ENCODE measurements around the gene PPIP5K1. TPM values are rescaled to one million over a fixed set of nuclear protein-coding genes. Genes with fewer than 3 reads are reported as not detected.

PPIP5K1 gene
- total RNA-seq, 2 donors from 2014 or later = 19.0 to 58.4 TPM

DNA sequence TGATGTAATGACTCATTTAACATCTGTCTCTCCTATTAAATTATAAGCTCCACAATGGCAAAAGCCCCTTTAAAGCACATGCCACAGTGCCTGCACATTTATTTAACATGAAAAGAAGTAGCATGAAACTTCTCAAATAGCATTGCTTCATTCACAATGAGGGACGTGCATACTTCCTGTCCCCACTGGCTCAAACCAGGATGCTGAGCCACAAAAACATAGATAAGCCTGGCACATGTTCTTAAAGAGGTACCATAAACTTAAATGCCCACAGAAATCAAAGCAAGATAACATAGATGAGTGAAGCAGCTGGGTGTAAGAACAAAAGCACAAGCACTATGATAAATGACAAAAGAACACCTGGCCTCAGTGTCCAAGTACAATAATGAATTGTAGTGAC, 100.8 kb downstream of the PPIP5K1 start:
- Histone ChIP-seq H3K4me3 (no peak overlapping the region), H3K27me3 (replicated peaks; ENCODE audit: insufficient read depth) (no peaks in the 10 kb centered on the region), H3K27ac (no peak overlapping the region), H3K4me1 (replicated peaks) (no peaks in the 10 kb centered on the region), H3K9me3 (no peaks in the 10 kb centered on the region), H3K36me3 (no peaks in the 10 kb centered on the region)
- intact Hi-C loops (cut with DNase I) = no loop called here
- TF ChIP-seq POLR2AphosphoS5 (IDR thresholded peaks at IDR 0.05) (no peak), POLR2A (IDR thresholded peaks at IDR 0.05) (no peak)
- TF ChIP-seq, protein P1, sequence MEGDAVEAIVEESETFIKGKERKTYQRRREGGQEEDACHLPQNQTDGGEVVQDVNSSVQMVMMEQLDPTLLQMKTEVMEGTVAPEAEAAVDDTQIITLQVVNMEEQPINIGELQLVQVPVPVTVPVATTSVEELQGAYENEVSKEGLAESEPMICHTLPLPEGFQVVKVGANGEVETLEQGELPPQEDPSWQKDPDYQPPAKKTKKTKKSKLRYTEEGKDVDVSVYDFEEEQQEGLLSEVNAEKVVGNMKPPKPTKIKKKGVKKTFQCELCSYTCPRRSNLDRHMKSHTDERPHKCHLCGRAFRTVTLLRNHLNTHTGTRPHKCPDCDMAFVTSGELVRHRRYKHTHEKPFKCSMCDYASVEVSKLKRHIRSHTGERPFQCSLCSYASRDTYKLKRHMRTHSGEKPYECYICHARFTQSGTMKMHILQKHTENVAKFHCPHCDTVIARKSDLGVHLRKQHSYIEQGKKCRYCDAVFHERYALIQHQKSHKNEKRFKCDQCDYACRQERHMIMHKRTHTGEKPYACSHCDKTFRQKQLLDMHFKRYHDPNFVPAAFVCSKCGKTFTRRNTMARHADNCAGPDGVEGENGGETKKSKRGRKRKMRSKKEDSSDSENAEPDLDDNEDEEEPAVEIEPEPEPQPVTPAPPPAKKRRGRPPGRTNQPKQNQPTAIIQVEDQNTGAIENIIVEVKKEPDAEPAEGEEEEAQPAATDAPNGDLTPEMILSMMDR (IDR thresholded peaks at IDR 0.05) = no peak
- WGBS = 9% methylated on average over 1 of the region's 1 CpG
- no peak for DNase-seq (ENCODE audit: low spot score)

DNA sequence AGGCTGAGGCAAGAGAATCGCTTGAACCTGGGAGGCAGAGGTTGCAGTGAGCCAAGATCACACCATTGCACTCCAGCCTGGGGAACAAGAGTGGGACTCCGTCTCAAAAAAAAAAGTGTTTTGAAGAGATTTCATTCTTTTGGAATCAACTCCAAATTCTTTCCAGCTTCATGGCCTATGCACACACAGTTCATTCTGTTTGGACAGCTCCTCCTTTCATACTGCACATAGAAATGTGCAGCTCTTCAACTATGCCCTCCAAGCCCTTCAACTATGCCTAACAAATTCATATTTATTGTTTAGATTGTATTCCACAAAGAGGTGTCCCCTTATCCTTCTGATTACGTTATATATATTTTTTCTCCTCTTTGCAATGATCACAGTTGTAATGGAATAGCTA, 101.2 kb downstream of the PPIP5K1 start:
- Histone ChIP-seq H3K9me3 (no peaks in the 10 kb centered on the region), H3K4me3 (no peak overlapping the region), H3K36me3 (no peaks in the 10 kb centered on the region), H3K27me3 (replicated peaks; ENCODE audit: insufficient read depth) (no peaks in the 10 kb centered on the region), H3K27ac (no peak overlapping the region), H3K4me1 (replicated peaks) (no peaks in the 10 kb centered on the region)
- TF ChIP-seq, protein P1 (IDR thresholded peaks at IDR 0.05) = no peak
- TF ChIP-seq POLR2AphosphoS5 (IDR thresholded peaks at IDR 0.05) (no peak), POLR2A (IDR thresholded peaks at IDR 0.05) (no peak)
- intact Hi-C loops (cut with DNase I) = no loop called here
- DNase-seq (ENCODE audit: low spot score) = no peak
- 91% methylated on average over 3 of the region's 3 CpGs for WGBS

DNA sequence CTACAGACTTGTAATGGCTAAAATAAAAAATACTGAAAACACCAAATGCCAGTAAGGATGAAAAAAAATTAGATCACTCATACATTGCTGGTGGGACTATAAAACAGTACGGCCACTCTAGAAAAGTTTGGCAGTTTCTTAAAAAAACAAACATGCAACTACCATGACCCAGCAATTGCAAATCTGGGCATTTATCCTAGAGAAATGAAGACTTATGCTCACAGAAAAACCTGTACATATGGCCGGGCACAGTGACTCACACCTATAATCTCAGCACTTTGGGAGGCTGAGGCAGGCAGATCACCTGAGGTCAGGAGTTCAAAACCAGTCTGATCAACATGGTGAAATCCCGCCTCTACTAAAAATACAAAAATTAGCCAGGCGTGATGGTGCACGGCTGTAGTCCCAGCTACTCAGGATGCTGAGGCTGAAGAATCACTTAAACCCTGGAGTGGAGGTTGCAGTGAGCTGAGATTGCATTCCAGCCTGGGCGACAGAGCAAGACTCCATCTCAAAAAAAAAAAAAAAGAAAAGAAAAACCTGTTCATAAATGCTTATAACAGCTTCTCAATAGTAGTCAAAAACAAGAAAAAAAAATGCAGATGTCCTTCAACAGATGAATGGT, 102.6 kb downstream of the PPIP5K1 start:
- Histone ChIP-seq H3K9me3 (no peaks in the 10 kb centered on the region), H3K4me3 (no peak overlapping the region), H3K4me1 (replicated peaks) (no peaks in the 10 kb centered on the region), H3K27me3 (replicated peaks; ENCODE audit: insufficient read depth) (no peaks in the 10 kb centered on the region), H3K27ac (no peak overlapping the region), H3K36me3 (no peaks in the 10 kb centered on the region)
- TF ChIP-seq POLR2A (IDR thresholded peaks at IDR 0.05) (no peak), POLR2AphosphoS5 (IDR thresholded peaks at IDR 0.05) (no peak)
- TF ChIP-seq, protein P1 (IDR thresholded peaks at IDR 0.05) = no peak
- DNase-seq (ENCODE audit: low spot score) = no peak
- intact Hi-C loops (cut with DNase I) = no loop called here
- 85% methylated on average over 6 of the region's 6 CpGs for WGBS

DNA sequence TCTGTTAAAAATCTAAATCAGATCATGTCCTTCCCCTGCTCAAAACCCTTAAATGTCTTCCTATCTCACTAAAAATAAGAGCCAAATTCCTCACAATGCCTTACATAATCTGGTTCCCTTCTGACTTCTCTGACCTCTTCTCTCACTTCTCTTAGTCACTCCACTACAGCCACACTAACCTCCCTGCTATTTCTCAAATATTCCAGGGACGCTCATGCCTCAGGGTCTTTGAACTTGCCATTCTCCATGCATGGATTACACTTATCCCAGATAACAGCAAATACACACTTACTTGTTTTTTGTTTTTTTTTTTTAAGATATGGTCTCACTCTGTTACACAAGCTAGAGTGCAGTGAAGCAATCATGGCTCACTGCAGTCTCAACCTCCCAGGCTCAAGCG, 105.6 kb downstream of the PPIP5K1 start:
- intact Hi-C loops (cut with DNase I) = no loop called here
- Histone ChIP-seq H3K27me3 (replicated peaks; ENCODE audit: insufficient read depth) (no peaks in the 10 kb centered on the region), H3K9me3 (no peaks in the 10 kb centered on the region), H3K36me3 (no peaks in the 10 kb centered on the region), H3K4me1 (replicated peaks) (no peaks in the 10 kb centered on the region), H3K4me3 (no peak overlapping the region), H3K27ac (no peak overlapping the region)
- no peak for DNase-seq (ENCODE audit: low spot score)
- no peak for TF ChIP-seq POLR2AphosphoS5 (IDR thresholded peaks at IDR 0.05)
- TF ChIP-seq, protein P1 (IDR thresholded peaks at IDR 0.05) = no peak
- TF ChIP-seq POLR2A (IDR thresholded peaks at IDR 0.05) = no peak
- 96% methylated on average over 2 of the region's 2 CpGs for WGBS

Small RNA genes lying within 50 kb of the gene (small RNA-seq; reads per million reads assigned to genes)
- gene RNU6-554P (0 reads per million in 2 donors), gene RNU6-610P (0 reads per million in 2 donors)

Other genes with a start within 250 kb of the PPIP5K1 start
- 10 to 100 TPM; 18.3 to 26.2 TPM for gene ZSCAN29, start 219.2 kb downstream of the PPIP5K1 start, total RNA-seq
- 10 to 100 TPM; 13.5 to 13.8 TPM for gene TUBGCP4, start 219.1 kb downstream of the PPIP5K1 start, total RNA-seq
- gene TP53BP1, start 97.1 kb downstream of the PPIP5K1 start, total RNA-seq = 10 to 100 TPM; 36.3 to 73.6 TPM
- gene MAP1A, start 72.6 kb downstream of the PPIP5K1 start, total RNA-seq = 10 to 100 TPM in 1 of 2 donors, 1 to 10 TPM in 1; 6.2 to 21.9 TPM
- gene CKMT1B, start 3.8 kb upstream of the PPIP5K1 start, total RNA-seq = 10 to 100 TPM in 1 of 2 donors, 1 to 10 TPM in 1; 3.5 to 18.9 TPM
- gene STRC, start 28.6 kb upstream of the PPIP5K1 start, total RNA-seq = 1 to 10 TPM; 1.3 to 3.5 TPM
- gene CATSPER2, start 58.6 kb upstream of the PPIP5K1 start, total RNA-seq = 10 to 100 TPM in 1 of 2 donors, 1 to 10 TPM in 1; 3.5 to 10.1 TPM
- 1 to 10 TPM; 4.6 to 4.8 TPM for gene CKMT1A, start 103.7 kb upstream of the PPIP5K1 start, total RNA-seq
- gene PDIA3, start 156.2 kb upstream of the PPIP5K1 start, total RNA-seq = 100 to 1,000 TPM; 172 to 432 TPM
- 1 to 10 TPM; 4.7 to 7.7 TPM for gene ELL3, start 186.8 kb upstream of the PPIP5K1 start, total RNA-seq
- 1,000 to 10,000 TPM in 1 of 2 donors, 100 to 1,000 TPM in 1; 966 to 1,595 TPM for gene SERF2, start 202.1 kb upstream of the PPIP5K1 start, total RNA-seq
- 1 to 10 TPM in 1 of 2 donors, not detected in 1; 3.9 TPM for gene SERINC4, start 210.0 kb upstream of the PPIP5K1 start, total RNA-seq
- 10 to 100 TPM; 10.9 to 19.9 TPM for gene HYPK, start 210.4 kb upstream of the PPIP5K1 start, total RNA-seq
- 10 to 100 TPM; 19.3 to 27.5 TPM for gene MFAP1, start 234.5 kb upstream of the PPIP5K1 start, total RNA-seq
- 1 to 10 TPM; 2.7 to 4.9 TPM for gene WDR76, start 236.8 kb upstream of the PPIP5K1 start, total RNA-seq

Measured in prostate gland (tissue), 2 donors.